Kidney tubule cell (primary cell): ENCODE results near the gene TASL.
"Not testable (repeated sequence)": the region's sequence is repeated elsewhere in the genome, so short reads cannot be mapped to it uniquely, and the experiment has no call there.

Experiments used
- DNase-seq: peaks from one replicate; pipeline ENCODE4 v3.0.0-alpha.2; 2018; ENCODE audit warnings: low spot score

Gene TASL, protein sequence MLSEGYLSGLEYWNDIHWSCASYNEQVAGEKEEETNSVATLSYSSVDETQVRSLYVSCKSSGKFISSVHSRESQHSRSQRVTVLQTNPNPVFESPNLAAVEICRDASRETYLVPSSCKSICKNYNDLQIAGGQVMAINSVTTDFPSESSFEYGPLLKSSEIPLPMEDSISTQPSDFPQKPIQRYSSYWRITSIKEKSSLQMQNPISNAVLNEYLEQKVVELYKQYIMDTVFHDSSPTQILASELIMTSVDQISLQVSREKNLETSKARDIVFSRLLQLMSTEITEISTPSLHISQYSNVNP

DNA sequence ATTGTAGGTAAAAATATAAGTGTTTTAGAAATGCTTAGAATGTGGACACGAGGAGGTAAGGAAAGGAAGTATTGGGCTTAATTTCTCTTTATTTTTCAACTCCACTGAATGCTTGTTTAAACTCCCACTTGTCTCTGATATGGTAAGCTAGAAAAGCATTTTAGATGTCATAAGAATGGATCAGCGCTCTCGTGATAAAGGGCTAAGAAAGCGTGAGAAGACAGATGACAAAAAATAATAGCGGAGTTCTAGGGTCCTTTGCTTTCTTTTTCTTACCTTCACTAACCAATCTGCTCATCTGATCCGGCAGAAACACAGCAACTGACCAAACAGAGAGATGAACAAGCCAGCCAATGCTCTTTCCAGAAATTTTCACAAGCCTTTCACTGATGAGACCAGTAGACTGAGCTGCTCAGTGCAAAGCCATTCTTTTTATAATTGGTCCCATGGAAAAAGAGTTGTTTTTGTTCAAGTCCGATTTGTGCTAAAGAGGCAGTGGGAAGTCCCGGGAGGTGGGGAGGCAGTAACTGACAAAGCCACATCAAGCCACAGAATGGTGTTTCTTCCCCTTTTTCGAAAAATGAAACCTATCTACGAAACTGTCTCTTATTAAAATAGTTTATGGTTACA lies at the start of gene TASL:
Gene TASL, minus strand, starts transcription at position 405 of the 630 bp plus-strand sequence. CDS start 17,411 bp downstream, outside the sequence.
- peak; percentile 13 for DNase-seq

DNA sequence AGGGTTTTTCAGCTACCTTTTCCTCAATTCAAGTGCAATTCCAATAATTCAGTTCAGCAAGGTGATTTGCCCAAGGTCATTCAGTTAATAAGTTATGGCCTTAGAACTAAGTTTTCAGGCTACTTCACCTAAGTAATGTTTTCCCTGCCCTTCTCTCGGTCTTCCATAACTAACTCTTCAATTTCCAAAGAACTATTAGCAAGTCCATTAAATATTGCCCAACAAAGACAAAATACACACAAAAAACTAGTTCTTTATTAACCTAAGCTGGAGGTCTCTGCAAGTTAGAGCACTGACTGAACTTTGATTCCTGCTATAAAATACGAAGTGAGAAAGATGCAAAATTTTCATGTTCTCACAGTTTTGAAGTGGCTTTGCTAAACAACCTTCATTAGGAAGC lies 48.8 kb upstream of the TASL start:
- no peak for DNase-seq

DNA sequence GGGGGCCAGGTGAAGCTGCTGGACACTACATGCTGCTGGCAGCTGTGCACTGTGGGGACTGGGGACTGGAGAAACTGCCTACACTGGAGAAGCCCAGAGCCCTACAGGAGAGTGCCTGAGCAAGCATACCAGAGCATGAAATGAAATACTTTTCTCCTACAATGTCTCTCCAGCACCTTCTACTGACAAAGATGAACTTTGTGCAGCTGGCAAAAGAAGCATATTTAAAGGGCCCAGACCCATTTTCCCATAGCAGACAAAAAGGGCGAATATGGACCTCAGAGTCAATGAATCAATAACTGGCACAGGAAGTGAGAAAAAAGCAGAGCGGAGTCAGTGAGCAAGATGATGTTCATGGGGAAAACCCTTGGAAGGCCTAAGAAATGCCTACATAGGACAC lies 44.8 kb upstream of the TASL start:
- DNase-seq: no peak

DNA sequence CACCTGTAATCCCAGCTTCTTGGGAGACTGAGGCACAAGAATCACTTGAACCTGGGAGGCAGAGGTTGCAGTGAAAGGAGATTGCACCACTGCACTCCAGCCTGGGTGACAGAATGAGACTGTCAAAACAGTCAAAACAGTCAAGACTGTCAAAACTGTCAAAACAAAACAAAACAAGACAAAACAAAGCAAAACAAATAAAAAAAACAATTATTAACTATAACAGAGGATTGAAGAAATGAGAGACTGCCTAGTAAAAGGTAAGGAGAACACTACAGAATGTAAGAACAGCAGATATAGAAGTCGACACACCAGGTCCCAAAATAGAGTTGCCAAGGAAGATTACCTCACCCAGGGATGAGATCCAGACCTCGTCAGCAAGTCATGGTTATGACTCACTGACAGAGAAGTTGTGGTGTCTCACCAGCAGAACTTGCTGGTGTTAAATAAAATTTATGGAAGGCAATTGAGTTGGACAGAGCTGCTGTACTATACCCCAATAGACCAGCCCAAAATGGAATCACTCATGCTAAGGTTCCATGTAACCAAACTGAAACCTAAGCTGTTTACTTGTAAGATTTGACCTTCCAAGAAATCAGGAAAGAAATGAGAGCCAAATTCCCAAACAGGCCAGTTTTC lies 43.5 kb upstream of the TASL start:
- DNase-seq: peak; percentile 90

DNA sequence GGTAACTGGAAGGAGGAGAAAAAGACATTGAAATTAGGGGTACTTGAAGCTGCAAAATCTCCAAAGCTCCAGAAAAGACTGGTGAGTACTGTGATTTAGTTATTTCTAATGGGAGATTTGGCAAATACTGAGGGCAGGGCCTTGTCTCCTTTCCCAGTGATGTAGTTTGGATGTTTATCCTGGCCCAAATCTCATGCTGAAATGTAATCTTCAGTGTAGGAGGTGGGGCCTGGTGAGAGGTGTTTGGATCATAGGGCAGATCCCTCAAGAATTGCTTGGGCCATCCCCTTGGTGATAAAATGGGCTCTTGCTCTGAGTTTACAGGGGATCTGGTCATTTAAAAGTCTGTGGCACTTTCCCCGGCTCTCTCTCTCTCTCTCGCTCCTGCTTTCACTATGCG lies 42.6 kb upstream of the TASL start:
- no peak for DNase-seq

DNA sequence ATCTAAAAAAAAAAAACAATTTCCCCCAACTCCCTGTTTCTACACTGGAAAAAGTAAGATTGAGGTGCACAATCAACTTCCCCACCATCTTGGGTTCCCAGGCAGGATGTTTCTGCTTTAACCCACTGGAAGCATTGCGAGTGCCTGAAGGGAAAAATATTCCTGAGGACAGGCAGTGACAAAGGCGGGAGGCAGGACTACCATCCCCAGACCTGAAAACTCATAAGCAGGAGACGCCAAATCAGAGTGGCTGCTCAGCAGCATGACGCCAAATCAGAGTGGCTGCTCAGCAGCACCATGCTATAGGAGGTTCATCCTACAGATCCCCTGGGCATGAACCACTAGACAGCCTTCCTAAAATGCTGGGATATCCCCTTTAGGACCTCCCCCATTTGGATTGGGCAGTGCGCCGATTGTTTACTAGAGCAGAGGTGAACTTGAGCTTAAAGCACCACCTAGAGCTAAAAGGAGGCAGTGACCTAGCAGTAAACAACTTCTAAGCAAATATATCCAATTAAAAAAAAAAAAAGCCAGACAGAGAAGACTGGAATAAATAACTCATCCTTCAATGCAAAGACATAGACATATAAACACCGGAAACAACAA lies 40.7 kb upstream of the TASL start:
- DNase-seq: no peak

DNA sequence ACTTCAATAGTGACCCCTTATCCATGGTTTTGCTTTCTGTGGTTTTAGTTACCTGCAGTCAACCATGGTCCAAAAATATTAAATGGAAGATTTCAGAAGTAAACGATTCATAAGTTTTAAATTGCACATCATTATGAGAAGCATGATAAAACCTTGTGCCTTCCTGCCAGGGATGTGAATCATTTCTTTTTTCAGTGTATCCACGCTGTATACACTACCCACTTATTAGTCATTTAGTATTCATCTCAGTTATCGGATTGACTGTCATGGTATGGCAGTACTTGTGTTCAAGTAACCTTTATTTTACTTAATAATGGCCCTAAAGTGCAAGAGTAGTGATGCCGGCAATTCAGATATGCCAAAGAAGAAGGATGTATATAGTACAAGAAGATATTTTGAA lies 37.7 kb upstream of the TASL start:
- peak; percentile 60 for DNase-seq

DNA sequence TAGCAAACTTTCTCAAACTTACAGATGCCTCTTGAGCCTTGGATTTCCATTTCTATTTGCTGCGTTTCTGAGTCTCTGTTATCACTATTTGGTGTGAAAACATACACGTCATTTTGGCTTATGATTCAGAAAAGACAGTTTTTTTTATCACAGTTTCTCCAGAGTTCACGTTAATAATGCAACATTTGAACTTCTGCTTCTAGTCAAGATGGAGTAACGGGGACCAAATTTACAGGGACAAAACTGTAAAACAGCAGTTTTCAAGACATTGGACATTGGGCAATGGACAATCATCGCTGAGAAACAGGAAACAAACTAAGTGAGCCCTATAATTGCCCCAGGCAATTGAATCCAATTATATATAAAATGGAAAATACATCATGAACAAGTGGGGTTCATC lies 36.2 kb upstream of the TASL start:
- DNase-seq: no peak

DNA sequence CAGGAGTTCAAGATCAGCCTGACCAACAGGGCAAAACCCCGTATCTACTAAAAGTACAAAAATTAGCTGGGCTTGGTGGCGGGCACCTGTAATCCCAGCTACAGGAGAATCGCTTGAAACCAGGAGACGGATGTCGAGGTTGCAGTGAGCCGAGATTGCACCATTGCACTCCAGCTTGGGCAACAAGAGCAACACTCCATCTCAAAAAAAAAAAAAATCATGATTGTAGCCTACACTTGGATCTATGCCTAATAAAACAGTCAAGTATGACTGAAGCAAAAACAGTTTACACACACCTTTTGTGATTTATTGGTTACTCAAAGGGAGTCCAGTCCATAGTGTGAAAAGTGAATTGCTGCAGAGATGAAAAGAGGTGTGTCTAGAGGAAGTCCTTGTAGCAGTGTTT lies 34.7 kb upstream of the TASL start:
- DNase-seq: peak; percentile 5

DNA sequence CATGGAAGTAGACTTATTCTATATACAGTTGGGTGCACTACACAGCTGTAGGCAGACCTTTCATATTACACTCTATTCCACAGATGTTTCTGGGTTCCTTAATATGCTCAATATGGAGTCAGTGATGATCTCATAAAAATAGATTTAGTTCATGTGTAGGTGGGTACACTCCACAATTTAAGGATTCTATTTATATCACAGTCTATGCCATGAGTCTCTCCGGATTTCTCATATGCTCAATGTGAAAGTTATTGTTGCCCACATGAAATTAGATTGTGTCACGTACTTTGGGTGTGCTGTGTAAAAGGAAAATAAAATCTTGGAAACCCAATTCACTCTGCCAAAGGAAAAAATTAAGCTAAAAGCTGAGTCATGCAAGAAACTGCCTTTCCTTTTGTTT lies 32.5 kb upstream of the TASL start:
- DNase-seq: no peak

DNA sequence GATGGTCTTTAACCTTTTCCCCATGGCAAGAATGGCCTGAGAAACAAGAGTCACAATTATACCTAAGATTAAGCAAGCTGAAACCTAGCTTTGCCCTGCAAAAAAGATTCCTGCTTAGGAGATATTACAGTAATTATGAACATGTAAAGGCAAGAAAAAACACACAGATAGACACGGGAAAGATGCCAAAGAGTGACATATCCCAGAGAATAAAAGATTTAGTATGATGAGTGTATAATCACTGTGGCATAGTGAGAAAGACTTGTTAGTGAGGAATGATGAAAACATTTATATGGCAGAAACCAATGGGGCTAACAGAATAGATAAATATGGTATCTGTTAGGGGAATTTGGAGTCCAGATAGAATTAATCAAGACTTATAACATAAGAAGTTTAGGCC lies 29.6 kb upstream of the TASL start:
- no peak for DNase-seq

DNA sequence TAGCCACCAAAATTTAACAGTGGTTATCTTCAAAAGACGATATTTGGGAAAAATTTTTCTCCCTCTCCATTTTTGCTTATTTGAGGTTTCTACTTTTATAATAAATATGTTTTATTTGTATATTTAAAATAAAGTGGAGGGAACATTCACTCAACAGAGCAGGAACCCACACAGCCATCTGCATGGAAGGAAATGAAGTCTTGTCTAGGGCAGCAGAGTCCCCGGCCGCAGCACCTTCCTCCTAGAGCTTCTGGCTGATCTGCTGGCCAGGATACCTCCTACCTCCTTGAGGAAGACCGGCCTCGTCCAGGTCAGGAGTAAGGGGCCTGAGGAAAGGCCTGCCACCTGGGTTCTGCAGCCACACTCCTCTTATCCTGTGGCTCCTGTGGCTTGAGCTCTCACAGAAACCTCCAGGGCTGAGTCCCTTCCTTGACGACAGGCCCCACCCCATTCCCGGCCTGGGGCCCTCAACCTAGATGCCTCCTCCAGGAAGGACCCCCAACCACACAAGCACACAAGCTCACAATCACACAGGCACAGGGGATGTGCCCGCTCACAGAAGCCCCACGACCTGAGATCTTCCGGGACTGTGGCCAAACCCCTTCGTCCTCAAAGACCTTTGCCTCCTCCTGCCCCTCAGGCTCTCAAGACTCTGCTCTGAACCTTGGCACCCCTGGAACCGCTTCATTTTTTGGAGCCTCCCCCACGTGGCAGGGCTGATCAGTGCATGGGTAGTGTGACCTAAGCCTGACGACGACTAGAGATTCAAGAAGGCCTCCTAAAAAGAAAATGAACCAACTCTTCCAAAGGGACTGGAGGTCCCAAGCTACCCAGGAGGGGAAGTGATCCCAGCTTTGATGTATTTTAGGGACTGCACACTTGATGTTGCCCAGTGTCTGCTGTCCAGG lies 23.0 kb upstream of the TASL start:
- DNase-seq: not testable (repeated sequence)

DNA sequence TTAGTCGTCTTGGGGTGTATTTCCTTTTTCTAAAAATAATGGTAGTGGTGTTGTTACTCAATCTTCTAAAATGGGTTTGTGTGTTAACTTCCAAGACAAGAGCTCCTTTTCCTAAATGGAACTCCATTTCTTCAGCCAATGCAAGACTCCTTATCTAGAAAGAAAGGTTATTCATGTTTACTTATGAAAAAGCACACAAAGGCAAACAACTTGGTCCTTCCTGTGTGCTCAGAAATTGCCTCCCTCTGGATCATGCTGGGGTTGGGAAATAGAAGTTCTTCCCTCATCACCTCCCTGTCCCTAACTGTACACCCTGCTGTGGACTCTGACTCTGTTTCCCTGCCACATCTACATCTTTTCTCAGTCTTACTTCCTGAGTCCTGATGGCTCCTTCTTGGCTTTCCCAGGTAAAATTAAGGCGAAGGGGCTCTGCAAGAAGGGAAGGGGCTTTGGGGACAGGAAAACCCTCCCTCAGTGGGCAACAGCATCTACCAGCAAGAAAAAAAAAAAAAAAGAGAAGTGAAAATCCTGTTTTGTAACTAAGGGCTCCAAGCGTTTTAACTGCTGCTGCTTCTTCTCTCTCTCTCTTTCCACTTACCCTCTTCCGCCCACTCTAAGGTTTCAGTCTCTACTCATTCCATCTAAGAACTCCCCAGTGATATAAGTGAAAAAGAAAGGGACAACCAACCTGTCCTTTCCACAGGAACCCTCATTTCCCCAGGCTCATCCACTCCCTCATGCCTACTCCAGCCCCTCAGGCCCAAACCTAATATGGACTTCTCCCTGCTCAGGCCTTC lies 19.8 kb upstream of the TASL start:
- DNase-seq: no peak

DNA sequence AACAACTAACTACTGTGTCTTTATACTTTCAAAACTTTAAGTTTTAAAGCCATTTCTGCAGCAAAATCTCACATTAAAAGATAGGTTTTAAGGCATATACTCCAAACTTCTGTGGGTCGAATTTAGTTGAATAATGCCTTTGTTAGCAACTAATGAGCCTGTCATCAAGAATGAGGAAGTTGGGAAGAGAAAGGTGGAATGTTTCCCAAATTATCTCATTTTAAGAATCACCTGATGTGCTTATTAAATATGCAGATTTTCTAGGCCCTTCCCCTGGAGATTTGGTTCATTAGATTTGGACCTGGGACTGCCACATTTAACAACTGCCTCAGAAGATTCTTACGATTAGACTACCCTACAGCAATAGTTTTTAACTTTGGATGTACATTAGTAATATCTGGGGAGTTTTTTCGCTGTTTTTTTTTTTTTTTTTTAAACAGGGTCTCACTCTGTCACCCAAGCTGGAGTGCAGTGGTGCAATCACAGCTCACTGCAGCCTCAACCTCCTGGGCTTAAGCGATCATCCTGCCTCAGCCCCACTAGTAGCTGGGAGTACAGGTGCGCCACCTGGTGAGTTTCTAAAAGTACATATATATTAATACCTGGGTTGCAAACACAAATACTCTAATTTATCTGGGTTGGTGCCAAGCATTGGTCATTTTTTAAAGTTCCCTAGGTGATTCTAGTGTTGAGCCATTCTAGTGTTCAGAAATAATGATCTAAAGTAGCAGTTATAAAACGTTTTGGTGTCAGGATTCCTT lies 16.1 kb upstream of the TASL start:
- DNase-seq: peak; percentile 75

DNA sequence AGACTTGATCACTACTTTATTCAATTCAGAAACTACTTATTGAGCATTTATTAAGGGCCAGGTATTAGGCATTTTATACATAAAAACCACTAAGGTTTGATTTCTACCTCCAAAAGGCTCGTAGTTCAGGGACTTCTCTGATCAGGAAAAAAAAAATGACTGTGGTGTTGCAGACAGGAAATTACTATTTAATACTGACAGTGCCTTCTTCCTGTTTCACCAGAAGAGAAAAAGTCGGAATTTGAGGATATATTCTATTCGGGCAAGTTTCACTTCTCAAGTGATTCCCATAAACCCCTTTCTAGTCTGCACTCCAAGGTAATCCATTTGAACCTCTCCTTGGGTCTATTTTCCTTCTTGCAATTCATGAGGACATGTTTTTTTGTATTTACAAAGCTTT lies 15.3 kb upstream of the TASL start:
- peak; percentile 11 for DNase-seq

DNA sequence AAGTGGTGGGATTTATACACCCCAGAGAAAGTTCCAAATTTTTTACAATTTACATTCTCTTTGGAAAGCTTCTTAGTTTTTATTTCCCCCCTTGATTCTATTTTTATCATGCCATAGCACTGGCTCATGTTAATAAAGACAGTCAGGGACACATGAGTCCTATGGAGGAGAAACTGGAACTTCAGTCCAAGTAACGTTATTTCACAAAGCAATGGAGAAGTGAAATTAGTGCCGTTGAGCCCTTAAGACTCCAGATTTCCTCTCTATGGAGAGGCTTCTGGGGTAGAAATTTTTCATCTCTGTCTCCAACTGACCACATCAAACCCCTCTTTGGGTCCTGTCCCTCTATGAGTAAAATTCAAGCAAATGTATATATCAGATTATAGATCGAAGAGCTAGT lies 12.8 kb upstream of the TASL start:
- no peak for DNase-seq

DNA sequence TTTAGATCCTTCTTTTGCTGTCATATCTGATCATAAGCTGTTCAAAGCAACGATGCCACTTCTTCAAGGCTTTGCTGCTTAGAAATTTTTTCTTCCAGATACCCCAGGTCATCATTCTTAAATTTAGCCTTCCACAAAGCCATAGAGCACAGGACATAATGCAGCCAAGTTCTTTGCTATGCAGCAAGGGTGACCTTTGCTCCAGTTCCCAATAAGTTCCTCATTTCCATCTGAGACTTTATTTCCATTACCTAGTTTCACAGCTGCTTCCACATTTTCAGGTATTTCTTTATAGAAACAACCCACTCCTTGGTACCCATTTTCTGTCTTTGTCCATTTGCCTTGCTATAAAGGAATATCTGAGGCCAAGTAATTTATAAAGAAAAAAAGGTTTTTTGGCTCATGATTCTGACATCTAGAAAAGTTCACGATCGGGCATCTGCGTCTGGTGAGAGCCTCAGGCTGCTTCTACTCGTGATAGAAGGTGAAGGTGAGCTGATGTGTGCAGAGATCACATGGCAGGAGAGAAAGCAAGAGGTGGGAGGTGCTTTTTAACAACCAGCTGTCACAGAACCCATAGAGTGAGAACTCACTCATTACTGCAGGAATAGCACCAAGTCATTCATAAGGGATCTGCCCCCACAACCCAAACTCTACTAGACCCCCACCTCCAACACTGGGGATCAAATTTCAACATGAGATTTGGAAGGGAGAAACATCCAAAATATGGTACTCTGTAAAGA lies 11.8 kb upstream of the TASL start:
- DNase-seq: no peak

DNA sequence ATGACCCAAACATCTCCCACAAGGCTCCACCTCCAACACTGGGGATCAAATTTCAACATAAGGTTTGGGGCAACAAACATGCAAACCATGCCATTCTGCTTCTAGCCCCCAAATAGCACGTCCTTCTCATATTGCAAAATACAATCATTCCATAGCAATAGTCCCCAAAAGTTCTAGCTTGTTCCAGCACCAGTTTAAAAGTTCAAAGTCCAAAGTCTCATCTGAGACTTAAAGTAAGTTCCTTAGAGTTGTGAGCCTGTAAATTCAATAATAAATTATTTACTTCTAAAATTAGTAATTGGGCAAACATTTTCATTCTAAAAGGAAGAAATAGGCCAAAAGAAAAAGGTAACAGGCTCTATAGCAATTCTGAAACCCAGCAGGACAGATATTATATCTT lies 8.9 kb upstream of the TASL start:
- DNase-seq: no peak

DNA sequence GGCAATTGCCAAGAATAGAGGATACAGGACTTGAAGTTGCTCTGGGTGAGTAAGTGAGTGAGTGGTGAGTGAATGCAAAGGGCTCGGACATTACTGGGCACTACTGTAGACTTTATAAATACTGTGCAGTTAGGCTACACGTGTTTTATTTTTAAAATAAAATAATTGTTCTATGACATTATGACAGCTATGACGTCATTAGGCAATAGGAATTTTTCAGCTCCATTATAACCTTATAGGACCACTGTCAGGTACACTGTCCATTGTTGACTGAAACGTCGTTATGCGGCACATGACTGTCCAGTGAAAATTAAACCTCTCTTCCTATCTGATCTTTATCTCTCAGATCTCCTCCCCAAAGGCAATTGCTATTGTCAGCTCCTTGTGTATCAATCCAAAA lies 5.1 kb upstream of the TASL start:
- DNase-seq: no peak

DNA sequence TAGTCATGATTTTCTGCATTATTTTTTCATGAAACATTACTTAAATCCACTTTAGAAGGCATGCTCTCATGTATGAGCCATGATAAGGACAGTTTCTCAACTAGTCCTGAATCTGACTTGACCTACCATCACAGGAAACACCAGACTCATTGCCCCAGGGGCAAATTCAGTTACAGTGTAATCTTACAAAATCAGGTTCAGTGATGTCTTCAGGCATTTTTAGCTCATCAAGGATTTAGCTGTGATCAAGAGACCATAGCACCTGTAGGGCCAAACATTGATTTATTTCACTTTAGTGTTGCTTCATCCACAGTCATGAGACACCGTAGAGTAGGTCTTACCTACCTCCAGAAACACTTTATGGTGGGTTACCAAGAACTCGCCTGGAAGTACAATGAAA lies 3.1 kb upstream of the TASL start:
- no peak for DNase-seq
